ENCODE measurements around the gene FNTB. TPM values are rescaled to one million over a fixed set of nuclear protein-coding genes. Genes with fewer than 3 reads are reported as not detected.

The FNTB gene
- total RNA-seq, 1 experiment from 2014 or later, result 26.7 TPM

- no peak overlapping the region for H3K4me2 ChIP-seq (ENCODE audit: low read length)
- no TSS peak for BruUV-seq (replicated peaks)
- H3K4me1 ChIP-seq (ENCODE audit: control insufficient read depth in 1 of 2, insufficient read depth in 2 of 2, low read length in 2 of 2), result peaks cover 4 to 16% of the 10 kb centered on the region in 2 experiments; a peak in 2 of 4 replicates
- peaks cover 46% of the 10 kb centered on the region for H3K79me2 ChIP-seq (ENCODE audit: insufficient read depth, low read length)
- no peaks in the 10 kb centered on the region for H3K9me2 ChIP-seq (ENCODE audit: insufficient read depth)
- H3K27me3 ChIP-seq (ENCODE audit: insufficient read depth, low read length), result no peaks in the 10 kb centered on the region
- ChIA-PET CTCF (interaction anchor here (1.4 kb wide), 1 partner anchor 19 kb away, joined by 3 read pairs; no protein-coding TSS in a partner anchor), RAD21 (ENCODE audit: low non-redundant PET in 1 of 2, low total read pairs in 2 of 2, uncharacterized antibody in 2 of 2, unreplicated experiment in 2 of 2) (no interaction called here), POLR2A (no interaction called here)
- no peak overlapping the region for H3K4me3 ChIP-seq (replicated peaks in 1 of 2; ENCODE audit: low read depth in 1 of 2, low read length in 2 of 2)
- H3K9me3 ChIP-seq (ENCODE audit: control insufficient read depth in 1 of 2, insufficient read depth in 1 of 2, low read depth in 1 of 2, low read length in 2 of 2), result no peaks in the 10 kb centered on the region
- DNase-seq (ENCODE audit: low read depth, low spot score), result no peak
- no peak overlapping the region for H3K9ac ChIP-seq (ENCODE audit: low read length)
- no peaks in the 10 kb centered on the region for H4K20me1 ChIP-seq (ENCODE audit: insufficient read depth)
- H2AFZ ChIP-seq (ENCODE audit: low read depth, low read length, poor library complexity, severe bottlenecking), result no peak overlapping the region
- TF ChIP-seq ATF3 (IDR thresholded peaks at IDR 0.05), result no peak
- no peak for TF ChIP-seq POLR2AphosphoS5 (IDR thresholded peaks at IDR 0.05; ENCODE audit: low read depth, low read length)
- TF ChIP-seq RAD21 (IDR thresholded peaks at IDR 0.05; ENCODE audit: low read depth), result no peak
- TF ChIP-seq ZNF274 (IDR thresholded peaks at IDR 0.05; ENCODE audit: low read depth, low read length), result no peak
- no peak for TF ChIP-seq EZH2 (IDR thresholded peaks at IDR 0.05)
- TF ChIP-seq REST (IDR thresholded peaks at IDR 0.05; ENCODE audit: low read depth), result no peak
- TF ChIP-seq SRF (IDR thresholded peaks at IDR 0.05; ENCODE audit: low read depth), result no peak
- no peak for TF ChIP-seq JUND (IDR thresholded peaks at IDR 0.05)
- no peak for TF ChIP-seq TCF7L2 (IDR thresholded peaks at IDR 0.05; ENCODE audit: borderline replicate concordance, extremely low read depth, insufficient read depth, insufficient read length)
- H3K36me3 ChIP-seq (ENCODE audit: control insufficient read depth in 1 of 2, insufficient read depth in 2 of 2, low read length in 2 of 2), result no peaks in the 10 kb centered on the region
- H3K27ac ChIP-seq (ENCODE audit: low read depth, low read length), result no peak overlapping the region
- ATAC-seq, result no peak
- intact Hi-C loops (cut with micrococcal nuclease), result no loop called here
Observed at GRCh38 chr14:65000898-65001591, 14.3 kb downstream of the FNTB start.
